Fibroblast of villous mesenchyme (primary cell): ENCODE results near the gene HOXA2. TPM values are rescaled to one million over a fixed set of nuclear protein-coding genes. Genes with fewer than 3 reads are reported as not detected.
A peak's percentile ranks its signal among the peaks of the same experiment; 100 is the strongest.

Experiments used
- DNase-seq: peaks from one replicate; pipeline ENCODE4 v3.0.0-alpha.2; 2010; ENCODE audit warnings: low read depth
- H3K4me3 ChIP-seq: 2 replicates; pipeline ENCODE4 v1.5.1; 2011; ENCODE audit warnings: low read depth, mild to moderate bottlenecking, low read length
- total RNA-seq: library from RNA; depleted of rRNA; stranded (reverse); fragments of >200 nt; gene quantifications from 2 replicates; pipeline ENCODE4 v1.2.3, GENCODE V29; 2012
- TF ChIP-seq, protein P1 (sequence below): IDR thresholded peaks from 2 replicates; pipeline ENCODE4 v1.5.1; 2012; ENCODE audit warnings: low read depth, mild to moderate bottlenecking, low read length; ENCODE audit not compliant: insufficient read depth

The HOXA2 gene
- total RNA-seq, 1 donor = 0.86 TPM

DNA sequence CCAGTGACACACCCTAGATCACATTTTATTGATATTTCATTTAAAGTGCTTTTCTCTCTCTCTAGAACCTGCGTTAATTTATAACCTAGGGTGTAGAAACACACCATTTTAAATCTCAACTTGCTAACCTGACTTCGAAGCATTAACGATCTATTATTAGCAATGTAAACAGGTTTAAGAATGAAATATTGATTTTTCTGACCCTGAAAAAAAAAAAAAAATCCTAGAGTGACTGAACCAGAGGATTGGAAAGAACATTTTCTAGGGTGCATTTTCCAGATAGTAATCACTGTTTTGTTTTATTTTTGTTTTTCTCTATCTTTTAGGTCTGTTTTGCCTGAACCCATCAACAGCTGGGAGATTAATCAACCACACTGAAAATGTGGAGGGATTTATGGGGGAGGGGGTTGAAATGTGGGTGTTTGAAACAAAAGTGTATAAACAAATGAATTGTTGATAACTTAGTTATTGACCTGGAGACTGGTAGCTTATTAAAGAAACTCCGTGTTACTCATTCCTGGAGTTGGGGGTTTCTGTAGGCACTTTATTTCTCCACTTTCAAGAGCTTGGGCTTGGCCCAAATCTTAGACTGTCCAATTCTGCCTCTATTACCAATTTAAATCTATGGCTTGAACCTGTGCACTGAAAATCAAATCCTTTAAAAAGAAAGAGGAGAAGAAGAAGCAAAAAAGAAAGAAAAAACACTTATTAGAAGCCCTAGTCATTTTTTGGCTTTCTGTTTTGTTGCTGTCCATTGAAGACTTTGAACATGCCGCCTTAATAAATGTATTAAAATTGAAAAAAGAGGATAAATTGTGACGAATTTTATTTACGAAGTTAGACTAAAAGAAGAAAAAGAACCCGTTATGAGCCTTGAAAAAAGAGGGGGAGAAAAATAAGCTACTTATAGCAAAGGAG, 2.8 kb downstream of the HOXA2 start:
- DNase-seq = no peak
- H3K4me3 ChIP-seq = peak overlapping the region; percentile 33
- TF ChIP-seq, protein P1, sequence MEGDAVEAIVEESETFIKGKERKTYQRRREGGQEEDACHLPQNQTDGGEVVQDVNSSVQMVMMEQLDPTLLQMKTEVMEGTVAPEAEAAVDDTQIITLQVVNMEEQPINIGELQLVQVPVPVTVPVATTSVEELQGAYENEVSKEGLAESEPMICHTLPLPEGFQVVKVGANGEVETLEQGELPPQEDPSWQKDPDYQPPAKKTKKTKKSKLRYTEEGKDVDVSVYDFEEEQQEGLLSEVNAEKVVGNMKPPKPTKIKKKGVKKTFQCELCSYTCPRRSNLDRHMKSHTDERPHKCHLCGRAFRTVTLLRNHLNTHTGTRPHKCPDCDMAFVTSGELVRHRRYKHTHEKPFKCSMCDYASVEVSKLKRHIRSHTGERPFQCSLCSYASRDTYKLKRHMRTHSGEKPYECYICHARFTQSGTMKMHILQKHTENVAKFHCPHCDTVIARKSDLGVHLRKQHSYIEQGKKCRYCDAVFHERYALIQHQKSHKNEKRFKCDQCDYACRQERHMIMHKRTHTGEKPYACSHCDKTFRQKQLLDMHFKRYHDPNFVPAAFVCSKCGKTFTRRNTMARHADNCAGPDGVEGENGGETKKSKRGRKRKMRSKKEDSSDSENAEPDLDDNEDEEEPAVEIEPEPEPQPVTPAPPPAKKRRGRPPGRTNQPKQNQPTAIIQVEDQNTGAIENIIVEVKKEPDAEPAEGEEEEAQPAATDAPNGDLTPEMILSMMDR = no peak

DNA sequence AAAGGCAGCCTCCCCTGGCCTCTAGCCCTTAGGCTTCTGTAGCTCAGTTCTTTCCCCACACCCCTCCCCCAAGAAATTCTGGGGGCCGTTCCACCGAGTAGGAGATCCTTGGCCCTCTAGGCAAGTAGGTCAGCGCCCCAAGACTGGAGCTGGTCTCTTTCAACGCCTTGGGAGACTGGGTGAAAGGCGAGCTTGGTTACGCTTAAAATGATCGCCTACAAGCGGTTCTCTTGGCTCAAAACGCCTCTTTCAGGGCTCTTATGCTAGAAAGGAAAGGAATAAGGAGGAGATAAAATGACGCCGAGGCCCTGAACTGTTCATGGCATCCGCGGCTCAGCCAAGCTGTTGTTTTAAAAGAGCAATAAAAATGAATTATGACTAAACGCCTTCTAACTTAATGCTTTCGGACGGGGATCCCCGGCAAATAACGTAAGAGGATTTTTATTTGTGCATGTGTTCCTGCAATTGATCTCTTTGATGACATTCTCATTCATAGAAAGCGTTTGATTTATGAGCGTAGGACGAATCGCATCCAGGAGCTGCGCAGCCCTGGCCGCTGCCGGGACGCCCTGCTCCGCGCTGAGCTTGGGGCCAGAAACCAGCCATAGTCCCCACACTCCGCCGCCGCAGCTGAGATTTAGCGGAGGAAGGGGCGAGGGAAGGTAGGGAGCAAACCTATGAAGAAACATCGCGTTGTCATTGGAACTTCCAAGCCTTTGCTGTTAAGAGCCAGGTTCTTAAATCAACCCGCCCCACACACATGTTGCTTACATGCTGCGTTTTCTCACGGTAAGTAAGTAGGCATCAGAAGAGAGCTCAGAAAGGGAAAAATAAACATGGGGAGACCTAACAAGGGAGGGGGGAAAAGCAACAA, 3.7 kb downstream of the HOXA2 start:
- peak; percentile 91 for DNase-seq
- H3K4me3 ChIP-seq = peak overlapping the region; percentile 71
- TF ChIP-seq, protein P1 = no peak

DNA sequence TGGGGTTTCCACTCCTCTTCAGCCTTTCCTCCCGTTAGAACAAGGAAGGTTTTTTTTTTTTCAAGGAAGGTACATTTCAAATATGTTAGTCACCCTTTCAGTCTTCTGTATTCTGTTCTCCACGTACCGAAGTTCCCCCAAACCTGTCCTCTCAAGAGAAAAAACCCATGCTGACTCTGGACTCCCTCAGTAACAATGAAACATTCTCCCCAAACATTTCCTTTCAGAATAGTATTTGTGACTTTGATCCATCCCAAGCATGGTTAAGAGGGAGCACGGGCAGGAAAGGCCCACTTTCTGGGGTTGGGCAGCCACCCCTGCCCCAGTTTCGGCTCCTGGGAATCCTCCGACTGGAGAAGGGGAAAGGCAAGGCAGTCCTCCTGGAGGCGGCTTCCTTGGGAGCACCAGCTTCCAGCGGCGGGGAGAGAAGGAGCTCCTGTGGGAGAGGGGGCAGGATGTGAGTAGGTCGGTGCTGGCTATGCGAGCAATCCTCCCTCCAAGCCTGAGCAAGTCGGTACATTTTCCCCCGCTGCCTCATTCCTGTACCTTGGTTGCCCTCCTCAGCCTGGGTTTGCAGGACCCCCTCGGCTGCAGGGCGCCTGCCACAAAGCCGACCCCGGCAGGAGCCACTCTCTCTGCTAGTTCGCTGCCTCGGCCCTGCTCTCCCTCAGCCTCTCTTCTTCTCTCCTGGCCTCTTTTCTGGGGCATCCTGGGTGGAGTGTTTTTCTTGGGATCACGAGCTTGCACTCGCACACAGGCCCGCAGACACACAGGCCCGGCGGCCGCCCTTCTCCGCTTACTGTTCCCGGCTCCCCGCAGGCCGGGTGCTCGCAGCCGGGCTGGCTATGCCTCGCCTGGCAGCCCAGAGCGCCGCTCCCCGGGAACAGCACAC, 4.6 kb downstream of the HOXA2 start:
- H3K4me3 ChIP-seq = peak overlapping the region; percentile 71
- TF ChIP-seq, protein P1 = no peak
- no peak for DNase-seq

DNA sequence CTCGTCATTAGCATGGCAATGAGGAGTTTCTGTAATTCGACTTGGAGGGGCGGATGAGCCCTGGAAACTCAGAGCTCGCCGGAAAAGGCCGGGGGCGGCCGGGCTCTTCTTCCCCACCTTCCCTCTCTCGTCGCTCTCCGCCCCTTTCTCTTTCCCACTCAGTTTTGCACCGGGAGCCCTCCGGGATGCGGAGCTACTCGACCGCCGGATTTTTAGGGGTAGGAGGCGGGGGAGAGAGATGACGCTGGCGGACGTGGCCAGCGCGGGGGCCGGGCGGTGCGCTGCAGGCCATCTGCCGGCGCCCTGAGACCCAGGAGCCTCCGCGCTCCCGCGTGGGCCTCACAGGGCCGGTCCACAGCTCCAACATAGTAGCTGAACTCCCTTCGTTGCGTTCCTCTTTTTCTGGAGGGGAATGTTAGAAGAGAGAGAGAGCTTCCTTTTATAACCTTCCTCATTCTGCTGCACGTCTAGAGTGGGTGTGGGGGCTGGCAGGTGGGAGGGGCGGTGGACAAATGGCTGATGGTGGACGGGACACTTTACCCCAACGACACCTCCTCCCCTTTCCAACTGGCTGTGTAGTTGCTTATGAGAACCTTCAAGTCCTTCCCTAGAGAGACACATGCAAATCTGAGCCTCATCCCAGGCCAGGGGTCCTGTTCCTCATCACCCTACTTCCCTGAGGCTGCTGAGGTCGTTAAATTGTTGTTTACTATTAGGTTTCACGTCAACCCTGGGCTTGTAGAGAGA, 5.5 kb downstream of the HOXA2 start:
- TF ChIP-seq, protein P1 = no peak
- peak; percentile 63 for DNase-seq
- peak overlapping the region; percentile 71 for H3K4me3 ChIP-seq

DNA sequence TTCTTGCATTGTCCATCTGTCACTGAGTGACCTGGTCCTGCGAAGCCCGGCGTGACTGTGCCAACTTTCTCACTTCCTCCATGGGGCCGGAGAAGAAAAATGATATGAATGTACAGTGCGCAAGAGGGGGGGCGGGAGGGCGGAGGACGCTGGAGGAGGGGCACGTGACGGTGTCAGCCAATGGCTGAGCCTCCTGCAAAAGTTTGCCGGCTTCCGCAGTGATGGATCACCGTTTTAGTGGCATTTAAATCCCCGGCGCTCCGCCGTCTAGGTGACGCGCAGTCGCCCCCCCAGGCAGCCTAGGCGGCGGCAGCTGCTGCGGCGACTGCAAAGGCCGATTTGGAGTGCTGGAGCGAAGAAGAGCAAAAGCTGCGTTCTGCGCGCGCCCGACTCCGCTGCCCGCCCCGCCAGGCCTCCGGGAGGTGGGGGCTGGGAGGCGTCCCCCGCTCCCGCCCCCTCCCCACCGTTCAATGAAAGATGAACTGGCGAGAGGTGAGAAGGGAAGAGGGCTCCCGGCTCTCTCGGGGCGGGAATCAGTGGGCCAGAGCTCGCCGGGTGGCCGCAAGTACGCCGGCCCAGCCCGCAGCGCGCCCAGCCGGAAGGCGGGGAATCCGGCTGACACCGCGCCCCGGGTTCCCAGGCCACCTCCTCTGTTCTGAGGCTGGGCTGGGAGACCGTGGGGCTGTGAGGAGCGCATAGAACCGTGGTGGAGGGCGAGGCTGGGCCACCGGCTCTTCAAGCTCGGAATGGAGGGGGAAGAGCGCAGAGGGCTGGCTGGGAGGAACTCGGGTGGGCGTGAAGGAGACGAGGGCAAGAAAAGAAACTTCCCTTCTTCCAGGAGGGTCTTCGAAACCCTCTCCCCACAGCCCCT, 6.4 kb downstream of the HOXA2 start, which contains the start of gene HOXA1:
HOXA1 (minus strand) TSS at position 104 of the 871 bp plus-strand sequence; CDS start at position 16, 88 bp downstream.
- H3K4me3 ChIP-seq = peak within 1 kb of the TSS; percentile 71
- TF ChIP-seq, protein P1 = no peak
- DNase-seq = peak; percentile 81
